Measurements from ENCODE around the gene BCAP29. TPM values are rescaled to one million over a fixed set of nuclear protein-coding genes. Genes with fewer than 3 reads are reported as not detected.

The BCAP29 gene
- total RNA-seq, 1 donor from 2014 or later = 103 TPM

GRCh38 chr7:107613948-107614347 is 33.9 kb downstream of the BCAP29 start:
- no peak overlapping the region for H3K4me3 Mint-ChIP-seq
- H3K36me3 ChIP-seq = no peaks in the 10 kb centered on the region
- peaks cover 11% of the 10 kb centered on the region for H3K36me3 Mint-ChIP-seq
- DNase-seq (ENCODE audit: low spot score) = no peak
- no peaks in the 10 kb centered on the region for H3K27me3 Mint-ChIP-seq (ENCODE audit: insufficient read depth, low read depth)
- TF ChIP-seq EZH2 (IDR thresholded peaks at IDR 0.05) = no peak
- no peak overlapping the region for H3K4me3 ChIP-seq
- H3K27me3 ChIP-seq = no peaks in the 10 kb centered on the region
- no peak overlapping the region for H2AFZ ChIP-seq (replicated peaks)
- H3K27ac Mint-ChIP-seq = no peak overlapping the region
- H3K4me1 ChIP-seq = no peaks in the 10 kb centered on the region
- no peaks in the 10 kb centered on the region for H3K9me3 ChIP-seq (ENCODE audit: low read depth)
- H3F3A ChIP-seq (ENCODE audit: low read depth) = no peaks in the 10 kb centered on the region
- no peaks in the 10 kb centered on the region for H3K79me2 ChIP-seq (ENCODE audit: low read depth)
- no peaks in the 10 kb centered on the region for H3K4me1 Mint-ChIP-seq
- H4K20me1 ChIP-seq (ENCODE audit: low read depth) = no peaks in the 10 kb centered on the region
- H3K4me2 ChIP-seq = no peak overlapping the region
- no peak overlapping the region for H3K9ac ChIP-seq
- no peaks in the 10 kb centered on the region for H3K9me3 Mint-ChIP-seq
- no peak overlapping the region for H3K27ac ChIP-seq

- no peaks in the 10 kb centered on the region for H3F3A ChIP-seq (ENCODE audit: low read depth)
- H3K4me2 ChIP-seq = no peak overlapping the region
- H3K36me3 Mint-ChIP-seq = peaks cover 9% of the 10 kb centered on the region
- H3K9me3 ChIP-seq (ENCODE audit: low read depth) = no peaks in the 10 kb centered on the region
- H3K9ac ChIP-seq = no peak overlapping the region
- H3K27me3 Mint-ChIP-seq (ENCODE audit: insufficient read depth, low read depth) = no peaks in the 10 kb centered on the region
- H3K27me3 ChIP-seq = no peaks in the 10 kb centered on the region
- no peaks in the 10 kb centered on the region for H3K9me3 Mint-ChIP-seq
- no peak overlapping the region for H3K27ac ChIP-seq
- H3K4me1 Mint-ChIP-seq = no peaks in the 10 kb centered on the region
- H2AFZ ChIP-seq (replicated peaks) = no peak overlapping the region
- no peaks in the 10 kb centered on the region for H3K36me3 ChIP-seq
- no peak for TF ChIP-seq CTCF (IDR thresholded peaks at IDR 0.05)
- TF ChIP-seq EZH2 (IDR thresholded peaks at IDR 0.05) = no peak
- TF ChIP-seq EZH2phosphoT487 (IDR thresholded peaks at IDR 0.05) = no peak
- no peaks in the 10 kb centered on the region for H4K20me1 ChIP-seq (ENCODE audit: low read depth)
- H3K4me1 ChIP-seq = no peaks in the 10 kb centered on the region
- no peak overlapping the region for H3K4me3 ChIP-seq
- no peak for DNase-seq (ENCODE audit: low spot score)
- H3K27ac Mint-ChIP-seq = no peak overlapping the region
- H3K4me3 Mint-ChIP-seq = no peak overlapping the region
- no peaks in the 10 kb centered on the region for H3K79me2 ChIP-seq (ENCODE audit: low read depth)
These were observed 34.4 kb downstream of the BCAP29 start for GRCh38 chr7:107614425-107614824.

GRCh38 chr7:107615910-107616680 is 36.0 kb downstream of the BCAP29 start:
- H3K4me3 ChIP-seq = no peak overlapping the region
- no peak overlapping the region for H3K27ac ChIP-seq
- no peaks in the 10 kb centered on the region for H3K36me3 ChIP-seq
- H3K27me3 ChIP-seq = no peaks in the 10 kb centered on the region
- no peaks in the 10 kb centered on the region for H3K79me2 ChIP-seq (ENCODE audit: low read depth)
- H3K4me2 ChIP-seq = no peak overlapping the region
- TF ChIP-seq EZH2 (IDR thresholded peaks at IDR 0.05) (no peak), CTCF (IDR thresholded peaks at IDR 0.05) (no peak), EZH2phosphoT487 (IDR thresholded peaks at IDR 0.05) (no peak)
- no peaks in the 10 kb centered on the region for H3K9me3 ChIP-seq (ENCODE audit: low read depth)
- Mint-ChIP-seq H3K4me3 (no peak overlapping the region), H3K9me3 (no peaks in the 10 kb centered on the region), H3K27ac (no peak overlapping the region), H3K27me3 (ENCODE audit: insufficient read depth, low read depth) (no peaks in the 10 kb centered on the region), H3K4me1 (no peaks in the 10 kb centered on the region), H3K36me3 (peaks cover 9% of the 10 kb centered on the region)
- no peaks in the 10 kb centered on the region for H3K4me1 ChIP-seq
- H3K9ac ChIP-seq = no peak overlapping the region
- no peaks in the 10 kb centered on the region for H4K20me1 ChIP-seq (ENCODE audit: low read depth)
- no peak overlapping the region for H2AFZ ChIP-seq (replicated peaks)
- H3F3A ChIP-seq (ENCODE audit: low read depth) = no peaks in the 10 kb centered on the region
- no peak for DNase-seq (ENCODE audit: low spot score)

- no peak overlapping the region for H2AFZ ChIP-seq (replicated peaks)
- H3K36me3 ChIP-seq = no peaks in the 10 kb centered on the region
- no peak overlapping the region for H3K4me3 ChIP-seq
- Mint-ChIP-seq H3K9me3 (no peaks in the 10 kb centered on the region), H3K36me3 (no peaks in the 10 kb centered on the region), H3K4me3 (no peak overlapping the region), H3K27ac (no peak overlapping the region), H3K27me3 (ENCODE audit: insufficient read depth, low read depth) (no peaks in the 10 kb centered on the region), H3K4me1 (no peaks in the 10 kb centered on the region)
- H3K4me1 ChIP-seq = no peaks in the 10 kb centered on the region
- H3K79me2 ChIP-seq (ENCODE audit: low read depth) = no peaks in the 10 kb centered on the region
- H3K4me2 ChIP-seq = no peak overlapping the region
- no peak overlapping the region for H3K9ac ChIP-seq
- H3K9me3 ChIP-seq (ENCODE audit: low read depth) = no peaks in the 10 kb centered on the region
- H4K20me1 ChIP-seq (ENCODE audit: low read depth) = no peaks in the 10 kb centered on the region
- no peak overlapping the region for H3K27ac ChIP-seq
- DNase-seq (ENCODE audit: low spot score) = no peak
- H3K27me3 ChIP-seq = no peaks in the 10 kb centered on the region
- TF ChIP-seq EZH2phosphoT487 (IDR thresholded peaks at IDR 0.05) (no peak), CTCF (IDR thresholded peaks at IDR 0.05) (no peak), EZH2 (IDR thresholded peaks at IDR 0.05) (no peak)
- no peaks in the 10 kb centered on the region for H3F3A ChIP-seq (ENCODE audit: low read depth)
These were observed 42.4 kb downstream of the BCAP29 start for GRCh38 chr7:107622429-107622828.
